ENCODE measurements around the gene GPR18.
A peak's percentile ranks its signal among the peaks of the same experiment; 100 is the strongest.

The GPR18 gene

GRCh38 chr13:99282264-99283231, 24.4 kb upstream of the GPR18 start:
- DNase-seq (ENCODE audit: low spot score), result peak; percentile 34
- no peak for TF ChIP-seq CTCF (IDR thresholded peaks at IDR 0.05; ENCODE audit: extremely low read depth, missing control alignments)

- DNase-seq (ENCODE audit: low spot score), result peak; percentile 22
- TF ChIP-seq CTCF (IDR thresholded peaks at IDR 0.05; ENCODE audit: extremely low read depth, missing control alignments), result no peak
Measured at GRCh38 chr13:99281811-99282263, 23.7 kb upstream of the GPR18 start.

- DNase-seq (ENCODE audit: low spot score), result no peak
Measured at GRCh38 chr13:99280166-99280565, 22.0 kb upstream of the GPR18 start.

GRCh38 chr13:99279637-99280036, 21.5 kb upstream of the GPR18 start:
- DNase-seq (ENCODE audit: low spot score), result no peak
- no peak for TF ChIP-seq CTCF (IDR thresholded peaks at IDR 0.05; ENCODE audit: extremely low read depth, missing control alignments)

More at GRCh38 chr13:99280166-99280565, 22.0 kb upstream of the GPR18 start:
- no peak for TF ChIP-seq CTCF (IDR thresholded peaks at IDR 0.05; ENCODE audit: extremely low read depth, missing control alignments)

- TF ChIP-seq CTCF (IDR thresholded peaks at IDR 0.05; ENCODE audit: extremely low read depth, missing control alignments), result no peak
- no peak for DNase-seq (ENCODE audit: low spot score)
Measured at GRCh38 chr13:99278843-99279242, 20.7 kb upstream of the GPR18 start.

GRCh38 chr13:99278200-99278599, 20.0 kb upstream of the GPR18 start:
- no peak for TF ChIP-seq CTCF (IDR thresholded peaks at IDR 0.05; ENCODE audit: extremely low read depth, missing control alignments)
- DNase-seq (ENCODE audit: low spot score), result no peak

GRCh38 chr13:99277629-99278028, 19.4 kb upstream of the GPR18 start:
- DNase-seq (ENCODE audit: low spot score), result no peak
- no peak for TF ChIP-seq CTCF (IDR thresholded peaks at IDR 0.05; ENCODE audit: extremely low read depth, missing control alignments)

Measured in GM20000 (cell line).